Left lung (tissue), 10 donors: Measurements from ENCODE around the gene CPED1. TPM values are rescaled to one million over a fixed set of nuclear protein-coding genes. Genes with fewer than 3 reads are reported as not detected.

ENCODE experiments used
- ATAC-seq: fragments of 200-7000 bp; cut with Tn5 transposase; one replicate; pipeline ENCODE4 v1.9.1; 2020; ENCODE audit warnings: moderate library complexity
- DNase-seq, 4 donors: peaks; one replicate each; pipeline ENCODE4 v3.0.0-alpha.2; 2013 to 2020
- H3K27ac ChIP-seq, 2 donors: fragments of 200-600 bp; sonication (generic) in 1 of 2; one replicate each; pipeline versions ENCODE4 v1.5.0 to v1.8.0; 2020 to 2021
- H3K27me3 ChIP-seq, 2 donors: fragments of 200-600 bp; sonication (generic) in 1 of 2; one replicate each; pipeline versions ENCODE4 v1.5.0 to v1.8.0; 2020 to 2021
- H3K36me3 ChIP-seq, 2 donors: fragments of 200-600 bp; sonication (generic) in 1 of 2; one replicate each; pipeline versions ENCODE4 v1.5.0 to v1.8.0; 2020 to 2021
- H3K4me1 ChIP-seq, 2 donors: fragments of 200-600 bp; one replicate each; pipeline ENCODE4 v1.8.0; 2021
- H3K4me3 ChIP-seq, 2 donors: fragments of 200-600 bp; sonication (generic) in 1 of 2; one replicate each; pipeline versions ENCODE4 v1.5.0 to v1.8.0; 2020 to 2021; ENCODE audit warnings: mild to moderate bottlenecking in 1 of 2
- H3K9me3 ChIP-seq, 2 donors: fragments of 200-600 bp; sonication (generic) in 1 of 2; one replicate each; pipeline versions ENCODE4 v1.5.0 to v1.8.0; 2020 to 2021
- intact Hi-C, 2 donors: fragments of 100-400 bp; cut with DNase I; formaldehyde crosslinking; loops; one replicate each; pipeline versions ENCODE4 v1.11.2 to v1.14.2; 2022
- polyA plus RNA-seq, 6 donors: library from polyadenylated mRNA; unstranded; fragments of 120-200 nt; gene quantifications; one replicate each; pipeline ENCODE4 v1.2.1, GENCODE V29; 2013; ENCODE audit not compliant: insufficient read length in 6 of 6
- total RNA-seq, 2 donors: library from RNA; stranded (reverse); fragmentation: NEBNext Ultra II Directional; extraction: Animal tissue kit (Norgen Biotek cat#: 25700); gene quantifications; one replicate each; pipeline ENCODE4 v1.2.1, GENCODE V29; 2021
- TF ChIP-seq, protein P1 (sequence below), 2 donors: fragments of 200-600 bp; sonication (generic) in 1 of 2; IDR thresholded peaks; one replicate each; pipeline versions ENCODE4 v1.5.0 to v1.8.0; 2021; ENCODE audit warnings: antibody characterized with exemption in 2 of 2
- donor health status: DM: no; HTN: yes; CAD: no.
- donor health status: DM: no; HTN: no; CAD: no.

Gene CPED1
- total and polyA plus RNA-seq, 8 donors, result 8.8 to 29.6 (median 22.8) TPM

DNA sequence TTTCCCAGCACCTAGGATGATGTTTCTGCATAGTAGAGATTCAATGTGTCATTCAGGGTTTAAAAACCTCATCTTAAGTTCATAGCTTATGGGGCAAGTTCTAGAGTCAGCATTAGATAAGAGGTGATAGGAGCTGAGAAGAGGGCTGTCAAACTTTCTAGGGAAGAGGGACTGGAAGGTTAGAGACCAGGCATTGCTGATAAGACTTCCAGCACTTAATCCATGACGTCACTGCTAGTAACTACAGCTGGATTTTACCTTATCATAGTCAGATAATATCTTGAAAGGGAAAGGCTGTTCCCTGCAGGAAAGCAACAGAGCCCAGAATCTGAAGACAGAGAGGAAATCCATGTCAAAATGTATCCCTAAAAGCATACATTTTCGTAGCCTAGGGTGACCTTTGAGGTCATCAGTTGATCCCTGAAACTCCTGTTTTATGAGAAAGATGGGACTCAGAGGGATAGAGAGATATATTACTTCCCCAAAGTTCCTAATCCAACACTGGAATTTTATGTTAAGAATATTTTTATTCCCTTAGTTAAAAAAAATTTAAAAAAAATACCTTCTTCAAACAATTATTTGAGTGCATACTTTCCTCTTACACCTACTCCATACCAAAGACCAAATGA, 3.3 kb upstream of the CPED1 start:
- peaks cover 0 to 21% of the 10 kb centered on the region in 2 donors for H3K27me3 ChIP-seq
- TF ChIP-seq, protein P1, sequence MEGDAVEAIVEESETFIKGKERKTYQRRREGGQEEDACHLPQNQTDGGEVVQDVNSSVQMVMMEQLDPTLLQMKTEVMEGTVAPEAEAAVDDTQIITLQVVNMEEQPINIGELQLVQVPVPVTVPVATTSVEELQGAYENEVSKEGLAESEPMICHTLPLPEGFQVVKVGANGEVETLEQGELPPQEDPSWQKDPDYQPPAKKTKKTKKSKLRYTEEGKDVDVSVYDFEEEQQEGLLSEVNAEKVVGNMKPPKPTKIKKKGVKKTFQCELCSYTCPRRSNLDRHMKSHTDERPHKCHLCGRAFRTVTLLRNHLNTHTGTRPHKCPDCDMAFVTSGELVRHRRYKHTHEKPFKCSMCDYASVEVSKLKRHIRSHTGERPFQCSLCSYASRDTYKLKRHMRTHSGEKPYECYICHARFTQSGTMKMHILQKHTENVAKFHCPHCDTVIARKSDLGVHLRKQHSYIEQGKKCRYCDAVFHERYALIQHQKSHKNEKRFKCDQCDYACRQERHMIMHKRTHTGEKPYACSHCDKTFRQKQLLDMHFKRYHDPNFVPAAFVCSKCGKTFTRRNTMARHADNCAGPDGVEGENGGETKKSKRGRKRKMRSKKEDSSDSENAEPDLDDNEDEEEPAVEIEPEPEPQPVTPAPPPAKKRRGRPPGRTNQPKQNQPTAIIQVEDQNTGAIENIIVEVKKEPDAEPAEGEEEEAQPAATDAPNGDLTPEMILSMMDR (IDR thresholded peaks at IDR 0.05), result no peak
- H3K4me3 ChIP-seq, result no peak overlapping the region
- peaks cover 0 to 21% of the 10 kb centered on the region in 2 donors for H3K4me1 ChIP-seq
- no peaks in the 10 kb centered on the region for H3K36me3 ChIP-seq
- DNase-seq (no peak), ATAC-seq (no peak)
- intact Hi-C loops, result no loop called here
- H3K27ac ChIP-seq, result no peak overlapping the region
- H3K9me3 ChIP-seq, result no peaks in the 10 kb centered on the region

DNA sequence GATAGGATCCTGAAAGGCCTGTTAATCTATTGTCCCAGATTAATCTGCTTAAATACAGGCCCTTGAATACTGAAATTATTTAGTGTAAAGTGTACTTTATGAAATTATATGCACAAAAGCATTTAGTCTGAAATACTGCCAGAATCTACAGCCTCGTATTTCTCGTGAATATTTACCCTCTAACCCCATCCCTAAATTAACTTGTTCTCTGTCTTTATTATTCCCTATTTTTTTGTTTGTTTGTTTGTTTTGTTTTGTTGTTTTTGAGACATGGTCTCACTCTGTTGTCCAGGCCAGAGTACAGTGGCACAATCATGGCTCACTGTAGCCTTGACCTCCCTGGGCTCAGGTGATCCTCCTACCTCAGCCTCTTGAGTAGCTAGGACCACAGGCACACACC, 2.7 kb upstream of the CPED1 start:
- no peak for ATAC-seq
- no peak overlapping the region for H3K27ac ChIP-seq
- no peaks in the 10 kb centered on the region for H3K9me3 ChIP-seq
- H3K4me1 ChIP-seq, result peaks cover 0 to 27% of the 10 kb centered on the region in 2 donors
- DNase-seq, result no peak
- H3K4me3 ChIP-seq, result no peak overlapping the region
- intact Hi-C loops, result loop anchor here in 1 of 2 donors (2.0 kb wide), 1 partner anchor 95 kb away; no protein-coding TSS in a partner anchor
- H3K36me3 ChIP-seq, result no peaks in the 10 kb centered on the region
- TF ChIP-seq, protein P1 (IDR thresholded peaks at IDR 0.05), result no peak
- peaks cover 0 to 25% of the 10 kb centered on the region in 2 donors for H3K27me3 ChIP-seq

DNA sequence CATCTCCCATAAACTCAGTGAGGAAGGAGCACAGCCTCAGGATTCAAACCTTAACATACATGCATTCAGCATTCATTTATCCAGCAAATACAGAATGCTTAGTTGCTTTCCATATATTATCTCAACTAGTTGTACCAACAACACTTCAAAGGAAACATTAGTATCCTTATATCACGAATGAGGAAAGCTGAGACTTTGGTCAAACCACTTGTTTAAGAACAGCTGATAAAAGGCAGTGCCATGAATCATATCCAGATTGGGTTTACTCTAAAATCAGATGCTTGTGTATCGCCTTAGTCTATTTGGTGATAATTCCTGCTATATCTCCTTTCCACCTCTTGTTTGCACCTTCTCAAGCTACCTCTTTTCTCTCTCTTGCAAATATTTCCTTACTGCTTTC, 1.9 kb upstream of the CPED1 start:
- no peak overlapping the region for H3K27ac ChIP-seq
- TF ChIP-seq, protein P1 (IDR thresholded peaks at IDR 0.05), result no peak
- DNase-seq (no peak), ATAC-seq (no peak)
- peaks cover 0 to 27% of the 10 kb centered on the region in 2 donors for H3K27me3 ChIP-seq
- intact Hi-C loops, result loop anchor here in 1 of 2 donors (2.0 kb wide), 1 partner anchor 94 kb away; no protein-coding TSS in a partner anchor
- H3K9me3 ChIP-seq, result no peaks in the 10 kb centered on the region
- H3K36me3 ChIP-seq, result no peaks in the 10 kb centered on the region
- H3K4me1 ChIP-seq, result peaks cover 0 to 30% of the 10 kb centered on the region in 2 donors
- no peak overlapping the region for H3K4me3 ChIP-seq

DNA sequence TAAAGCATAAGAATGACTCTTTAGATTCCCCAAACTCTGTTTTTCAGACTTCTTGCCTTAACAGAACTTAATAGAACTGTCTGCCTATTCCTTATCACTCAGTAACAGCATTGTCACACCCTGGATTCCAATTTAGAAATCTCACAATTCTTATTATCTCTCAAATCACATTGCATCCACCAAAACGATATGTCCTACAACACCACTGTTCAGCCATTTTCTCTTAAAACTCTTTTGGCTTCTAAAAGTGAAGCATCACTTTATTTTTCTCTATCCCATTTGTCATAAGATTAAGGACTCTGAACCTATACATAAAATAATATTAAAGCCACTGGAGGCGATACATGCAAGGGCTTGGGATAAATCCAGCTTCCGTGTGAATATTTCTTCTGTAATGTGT, 1.2 kb upstream of the CPED1 start:
- H3K9me3 ChIP-seq, result no peaks in the 10 kb centered on the region
- TF ChIP-seq, protein P1 (IDR thresholded peaks at IDR 0.05), result no peak
- H3K4me1 ChIP-seq, result peaks cover 0 to 36% of the 10 kb centered on the region in 2 donors
- DNase-seq, result no peak
- no peak for ATAC-seq
- no peak overlapping the region for H3K27ac ChIP-seq
- H3K36me3 ChIP-seq, result no peaks in the 10 kb centered on the region
- intact Hi-C loops, result loop anchor here in 1 of 2 donors (2.0 kb wide), 1 partner anchor 94 kb away; no protein-coding TSS in a partner anchor
- peak overlapping the region in 1 of 2 donors; percentile 45 for H3K4me3 ChIP-seq
- peaks cover 0 to 29% of the 10 kb centered on the region in 2 donors for H3K27me3 ChIP-seq

DNA sequence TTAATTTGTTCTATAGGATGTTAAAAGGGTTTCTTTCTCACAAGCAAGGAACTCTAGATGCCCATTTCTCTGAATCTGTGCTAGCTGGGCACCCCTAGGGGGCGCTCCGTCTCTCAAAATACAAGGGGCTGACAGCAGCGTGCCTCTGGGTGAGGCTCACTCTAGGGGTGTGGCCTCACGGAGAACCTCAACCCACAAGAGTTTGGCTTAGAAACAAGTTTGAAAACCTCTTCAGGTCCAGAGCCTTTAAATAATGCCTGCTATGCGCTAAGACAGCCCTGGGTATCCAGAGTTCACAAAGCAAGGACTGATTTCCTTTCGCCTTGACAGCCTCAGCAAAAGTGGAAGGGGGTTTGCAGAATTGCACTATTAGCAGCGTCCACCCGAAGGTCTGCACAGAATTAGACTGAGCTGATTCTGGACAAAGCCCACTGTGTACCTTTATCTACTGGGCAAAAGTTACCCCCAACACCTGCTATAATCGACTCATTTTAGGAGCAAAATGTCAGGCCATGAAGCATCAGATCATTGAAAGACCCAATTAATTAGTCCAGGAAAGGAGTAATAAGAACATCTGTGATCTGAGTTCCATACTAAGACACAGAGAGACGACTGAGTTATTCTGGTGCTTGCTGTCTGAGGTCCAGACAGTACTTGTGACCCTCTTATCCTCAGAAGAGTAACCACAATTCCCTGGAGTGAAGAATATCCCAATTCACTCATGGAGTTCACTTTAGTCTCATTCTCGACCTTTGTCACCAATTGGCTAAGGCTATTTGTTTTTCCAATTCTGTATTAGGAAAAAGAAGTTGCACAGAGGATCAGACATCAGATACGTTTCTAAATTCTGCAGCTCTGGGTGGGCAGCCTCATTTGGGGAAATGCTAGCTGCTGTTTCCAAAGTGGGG, 574 bp upstream of the CPED1 start:
- H3K9me3 ChIP-seq, result no peaks in the 10 kb centered on the region
- peak; percentile 96 for ATAC-seq
- TF ChIP-seq, protein P1 (IDR thresholded peaks at IDR 0.05), result peak; percentile 86 to 99
- H3K27ac ChIP-seq, result peak overlapping the region; percentile 61 to 91
- peaks cover 0 to 36% of the 10 kb centered on the region in 2 donors for H3K4me1 ChIP-seq
- peak; percentile 89 to 96 (median 93) for DNase-seq
- intact Hi-C loops, result loop anchor here in 1 of 2 donors (2.0 kb wide), 1 partner anchor 93 kb away; no protein-coding TSS in a partner anchor
- H3K36me3 ChIP-seq, result no peaks in the 10 kb centered on the region
- peak overlapping the region; percentile 18 to 45 for H3K4me3 ChIP-seq
- peaks cover 0 to 34% of the 10 kb centered on the region in 2 donors for H3K27me3 ChIP-seq
